Vagina (tissue), 2 donors: ENCODE measurements around the gene SLC37A1. TPM values are rescaled to one million over a fixed set of nuclear protein-coding genes. Genes with fewer than 3 reads are reported as not detected.

Source experiments
- DNase-seq, 2 donors: peaks; one replicate each; pipeline ENCODE4 v3.0.0-alpha.2; 2017; ENCODE audit errors: extremely low spot score in 2 of 2
- H3K27ac ChIP-seq: fragments of 200-600 bp; sonication (generic); one replicate; pipeline ENCODE4 v1.5.1; 2019
- H3K27me3 ChIP-seq: fragments of 200-600 bp; sonication (generic); one replicate; pipeline ENCODE4 v1.5.1; 2019
- H3K36me3 ChIP-seq, 2 donors: fragments of 200-600 bp; sonication (generic); one replicate each; pipeline ENCODE4 v1.5.1; 2017 to 2019
- H3K4me1 ChIP-seq: fragments of 200-600 bp; sonication (generic); one replicate; pipeline ENCODE4 v1.5.1; 2019
- H3K4me3 ChIP-seq, 2 donors: fragments of 200-600 bp; sonication (generic); 1 replicate in 1 of 2; 2 replicates in 1 of 2; pipeline ENCODE4 v1.5.1; 2016 to 2019
- H3K9me3 ChIP-seq: fragments of 200-600 bp; sonication (generic); one replicate; pipeline ENCODE4 v1.5.1; 2019
- POLR2A ChIP-seq, 2 donors: fragments of 450-650 bp; IDR thresholded peaks; one replicate each; pipeline ENCODE4 v1.6.1; 2017; ENCODE audit warnings: antibody characterized with exemption in 2 of 2, mild to moderate bottlenecking in 2 of 2, moderate library complexity in 2 of 2
- POLR2AphosphoS5 ChIP-seq, 2 donors: sonication (generic); formaldehyde crosslinking; IDR thresholded peaks; one replicate each; pipeline ENCODE4 v1.9.0; 2017; ENCODE audit warnings: antibody characterized with exemption in 2 of 2, mild to moderate bottlenecking in 2 of 2, low read depth in 1 of 2; ENCODE audit not compliant: insufficient read depth in 1 of 2
- intact Hi-C: fragments of 100-400 bp; cut with DNase I; formaldehyde crosslinking; loops from one replicate; pipeline ENCODE4 v1.15.1; 2023
- total RNA-seq: library from RNA; depleted of rRNA; stranded (reverse); fragments of >200 nt; gene quantifications from one replicate; pipeline ENCODE4 v1.2.3, GENCODE V29; 2016
- TF ChIP-seq, protein P1 (sequence below), 3 experiments: fragments of 450-650 bp in 2 of 3; fragments of 200-600 bp in 1 of 3; sonication (generic) in 1 of 3; IDR thresholded peaks; one replicate each; pipeline ENCODE4 v1.5.1; 2017 to 2019; ENCODE audit warnings: antibody characterized with exemption in 3 of 3, mild to moderate bottlenecking in 2 of 3, moderate library complexity in 2 of 3

SLC37A1 gene
- total RNA-seq, 1 donor from 2014 or later, result 11.8 TPM

- Histone ChIP-seq H3K4me3 (no peak overlapping the region), H3K36me3 (peaks cover 0 to 7% of the 10 kb centered on the region in 2 donors)
Observed at GRCh38 chr21:42555756-42556438, 42.2 kb downstream of the SLC37A1 start.

GRCh38 chr21:42556476-42556875, 42.8 kb downstream of the SLC37A1 start:
- no peak for DNase-seq
- Histone ChIP-seq H3K27ac (no peak overlapping the region), H3K36me3 (peaks cover 0 to 7% of the 10 kb centered on the region in 2 donors)

More at GRCh38 chr21:42555756-42556438, 42.2 kb downstream of the SLC37A1 start:
- TF ChIP-seq POLR2A (IDR thresholded peaks at IDR 0.05) (no peak), POLR2AphosphoS5 (IDR thresholded peaks at IDR 0.05; ENCODE audit: insufficient read depth in 1 of 2, low read depth in 1 of 2) (no peak)
- TF ChIP-seq, protein P1, sequence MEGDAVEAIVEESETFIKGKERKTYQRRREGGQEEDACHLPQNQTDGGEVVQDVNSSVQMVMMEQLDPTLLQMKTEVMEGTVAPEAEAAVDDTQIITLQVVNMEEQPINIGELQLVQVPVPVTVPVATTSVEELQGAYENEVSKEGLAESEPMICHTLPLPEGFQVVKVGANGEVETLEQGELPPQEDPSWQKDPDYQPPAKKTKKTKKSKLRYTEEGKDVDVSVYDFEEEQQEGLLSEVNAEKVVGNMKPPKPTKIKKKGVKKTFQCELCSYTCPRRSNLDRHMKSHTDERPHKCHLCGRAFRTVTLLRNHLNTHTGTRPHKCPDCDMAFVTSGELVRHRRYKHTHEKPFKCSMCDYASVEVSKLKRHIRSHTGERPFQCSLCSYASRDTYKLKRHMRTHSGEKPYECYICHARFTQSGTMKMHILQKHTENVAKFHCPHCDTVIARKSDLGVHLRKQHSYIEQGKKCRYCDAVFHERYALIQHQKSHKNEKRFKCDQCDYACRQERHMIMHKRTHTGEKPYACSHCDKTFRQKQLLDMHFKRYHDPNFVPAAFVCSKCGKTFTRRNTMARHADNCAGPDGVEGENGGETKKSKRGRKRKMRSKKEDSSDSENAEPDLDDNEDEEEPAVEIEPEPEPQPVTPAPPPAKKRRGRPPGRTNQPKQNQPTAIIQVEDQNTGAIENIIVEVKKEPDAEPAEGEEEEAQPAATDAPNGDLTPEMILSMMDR (IDR thresholded peaks at IDR 0.05), result no peak
- no peaks in the 10 kb centered on the region for H3K27me3 ChIP-seq
- no peak for DNase-seq
- no peak overlapping the region for H3K27ac ChIP-seq
- intact Hi-C loops, result no loop called here
- no peaks in the 10 kb centered on the region for H3K4me1 ChIP-seq
- H3K9me3 ChIP-seq, result no peaks in the 10 kb centered on the region

GRCh38 chr21:42556960-42557359, 43.3 kb downstream of the SLC37A1 start:
- Histone ChIP-seq H3K4me1 (no peaks in the 10 kb centered on the region), H3K27me3 (no peaks in the 10 kb centered on the region), H3K36me3 (peaks cover 0 to 7% of the 10 kb centered on the region in 2 donors), H3K27ac (no peak overlapping the region), H3K4me3 (no peak overlapping the region), H3K9me3 (no peaks in the 10 kb centered on the region)
- intact Hi-C loops, result no loop called here
- no peak for DNase-seq
- TF ChIP-seq, protein P1 (IDR thresholded peaks at IDR 0.05), result no peak
- TF ChIP-seq POLR2AphosphoS5 (IDR thresholded peaks at IDR 0.05; ENCODE audit: insufficient read depth in 1 of 2, low read depth in 1 of 2) (no peak), POLR2A (IDR thresholded peaks at IDR 0.05) (no peak)

More at GRCh38 chr21:42556476-42556875, 42.8 kb downstream of the SLC37A1 start:
- no peaks in the 10 kb centered on the region for H3K9me3 ChIP-seq
- TF ChIP-seq POLR2A (IDR thresholded peaks at IDR 0.05), result no peak
- TF ChIP-seq POLR2AphosphoS5 (IDR thresholded peaks at IDR 0.05; ENCODE audit: insufficient read depth in 1 of 2, low read depth in 1 of 2), result no peak
- TF ChIP-seq, protein P1 (IDR thresholded peaks at IDR 0.05), result no peak
- H3K4me1 ChIP-seq, result no peaks in the 10 kb centered on the region
- intact Hi-C loops, result no loop called here
- H3K27me3 ChIP-seq, result no peaks in the 10 kb centered on the region
- H3K4me3 ChIP-seq, result no peak overlapping the region

- intact Hi-C loops, result no loop called here
- Histone ChIP-seq H3K4me3 (no peak overlapping the region), H3K27ac (no peak overlapping the region), H3K36me3 (peaks cover 0 to 7% of the 10 kb centered on the region in 2 donors), H3K9me3 (no peaks in the 10 kb centered on the region), H3K4me1 (no peaks in the 10 kb centered on the region), H3K27me3 (no peaks in the 10 kb centered on the region)
- DNase-seq, result no peak
- TF ChIP-seq, protein P1 (IDR thresholded peaks at IDR 0.05), result no peak
- TF ChIP-seq POLR2AphosphoS5 (IDR thresholded peaks at IDR 0.05; ENCODE audit: insufficient read depth in 1 of 2, low read depth in 1 of 2) (no peak), POLR2A (IDR thresholded peaks at IDR 0.05) (no peak)
Observed at GRCh38 chr21:42557420-42557819, 43.8 kb downstream of the SLC37A1 start.

DNA sequence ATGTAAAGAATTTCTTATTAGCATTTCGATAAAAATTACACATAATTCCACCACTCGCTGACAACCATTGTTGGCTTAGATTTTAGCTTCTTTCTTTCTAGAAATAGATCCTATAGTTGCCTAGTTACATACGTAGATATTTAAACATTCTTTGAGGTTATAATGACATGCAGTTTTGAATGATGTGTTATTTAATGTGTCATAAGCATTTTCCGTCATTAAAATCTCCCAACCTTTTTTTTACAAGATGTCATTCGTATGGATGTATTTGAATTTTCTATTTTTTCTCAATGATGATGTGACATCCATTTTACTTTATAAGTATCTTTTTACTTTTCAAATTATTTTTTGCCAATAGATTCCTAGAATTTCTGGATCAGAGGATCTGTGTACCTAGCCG, 44.7 kb downstream of the SLC37A1 start:
- Histone ChIP-seq H3K9me3 (no peaks in the 10 kb centered on the region), H3K4me1 (no peaks in the 10 kb centered on the region), H3K36me3 (peaks cover 0 to 7% of the 10 kb centered on the region in 2 donors), H3K27ac (no peak overlapping the region), H3K27me3 (no peaks in the 10 kb centered on the region), H3K4me3 (no peak overlapping the region)
- intact Hi-C loops, result no loop called here
- no peak for DNase-seq
- TF ChIP-seq, protein P1 (IDR thresholded peaks at IDR 0.05), result no peak
- no peak for TF ChIP-seq POLR2AphosphoS5 (IDR thresholded peaks at IDR 0.05; ENCODE audit: insufficient read depth in 1 of 2, low read depth in 1 of 2)
- TF ChIP-seq POLR2A (IDR thresholded peaks at IDR 0.05), result no peak
